Left ventricle myocardium inferior (tissue), 1 donor: ENCODE measurements around the gene APP. TPM values are rescaled to one million over a fixed set of nuclear protein-coding genes. Genes with fewer than 3 reads are reported as not detected.

ENCODE experiments used
- DNase-seq: peaks from one replicate; pipeline ENCODE4 v3.0.0-alpha.2; 2020
- H3K27ac ChIP-seq: fragments of 200-600 bp; replicated peaks from 2 replicates; pipeline ENCODE4 v1.8.0; 2021
- H3K27me3 ChIP-seq: fragments of 200-600 bp; 2 replicates; pipeline ENCODE4 v1.8.0; 2021; ENCODE audit warnings: low read depth
- H3K36me3 ChIP-seq: fragments of 200-600 bp; 2 replicates; pipeline ENCODE4 v1.8.0; 2021
- H3K4me1 ChIP-seq: fragments of 200-600 bp; 2 replicates; pipeline ENCODE4 v1.8.0; 2021
- H3K4me3 ChIP-seq: fragments of 200-600 bp; 2 replicates; pipeline ENCODE4 v1.8.0; 2021; ENCODE audit warnings: mild to moderate bottlenecking, moderate library complexity
- H3K9me3 ChIP-seq: fragments of 200-600 bp; replicated peaks from 2 replicates; pipeline ENCODE4 v1.8.0; 2021
- intact Hi-C: fragments of 100-400 bp; cut with micrococcal nuclease; formaldehyde crosslinking; loops from one replicate; pipeline ENCODE4 v1.11.0; 2022
- total RNA-seq: library from RNA; stranded (reverse); fragmentation: NEBNext Ultra II Directional; extraction: Animal tissue kit (Norgen Biotek cat#: 25700); gene quantifications from one replicate; pipeline ENCODE4 v1.2.1, GENCODE V29; 2021
- TF ChIP-seq, protein P1 (sequence below): fragments of 200-600 bp; IDR thresholded peaks from 2 replicates; pipeline ENCODE4 v1.8.0; 2021; ENCODE audit warnings: antibody characterized with exemption, mild to moderate bottlenecking, borderline replicate concordance
- donor health status: DM: no; HTN: yes; CAD: no; lungs with severe emphysema.

Gene APP
- total RNA-seq, 1 donor from 2014 or later, result 332 TPM

DNA sequence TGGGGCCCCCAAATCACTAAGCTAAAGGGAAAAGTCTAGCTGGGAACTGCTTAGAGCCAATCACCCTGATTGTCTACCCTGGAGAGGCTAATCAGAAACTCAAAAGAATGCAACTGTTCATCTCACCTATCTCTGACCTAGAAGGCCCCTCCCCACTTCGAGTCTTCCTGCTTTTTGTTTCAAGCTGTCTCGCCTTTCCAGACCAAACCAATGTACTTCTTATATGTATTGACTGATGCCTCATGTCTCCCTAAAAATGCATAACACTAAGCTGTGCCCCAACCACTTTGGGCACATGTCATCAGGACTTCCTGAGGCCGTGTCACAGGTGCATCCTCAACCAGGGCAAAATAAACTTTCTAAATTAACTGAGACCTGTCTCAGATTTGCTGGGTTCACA, 209.5 kb downstream of the APP start:
- intact Hi-C loops, result no loop called here

DNA sequence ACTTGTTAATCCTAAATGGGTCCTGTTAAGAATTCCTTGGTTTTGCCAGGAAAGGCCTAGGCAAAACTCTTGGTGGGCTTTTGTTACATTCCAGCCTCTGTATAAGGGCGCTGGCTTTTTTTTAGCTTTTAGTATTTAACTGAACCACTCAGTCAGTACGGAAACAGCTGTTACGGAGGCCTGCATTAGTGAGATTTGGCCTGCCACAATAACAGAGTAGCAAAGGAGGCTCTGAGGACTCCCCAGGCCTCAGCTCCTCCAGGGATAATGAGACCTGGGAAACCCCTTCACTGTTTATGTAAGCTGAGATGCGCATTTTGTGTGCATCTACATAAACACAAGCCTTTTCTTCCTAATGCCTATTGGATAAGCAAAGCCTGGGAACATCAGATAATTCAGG, 210.2 kb downstream of the APP start:
- Histone ChIP-seq H3K9me3 (no peaks in the 10 kb centered on the region), H3K27ac (peak overlapping the region; percentile 36), H3K27me3 (no peaks in the 10 kb centered on the region), H3K4me1 (peaks cover 29% of the 10 kb centered on the region), H3K4me3 (no peak overlapping the region), H3K36me3 (peaks cover 20% of the 10 kb centered on the region)
- intact Hi-C loops, result no loop called here
- no peak for DNase-seq
- TF ChIP-seq, protein P1, sequence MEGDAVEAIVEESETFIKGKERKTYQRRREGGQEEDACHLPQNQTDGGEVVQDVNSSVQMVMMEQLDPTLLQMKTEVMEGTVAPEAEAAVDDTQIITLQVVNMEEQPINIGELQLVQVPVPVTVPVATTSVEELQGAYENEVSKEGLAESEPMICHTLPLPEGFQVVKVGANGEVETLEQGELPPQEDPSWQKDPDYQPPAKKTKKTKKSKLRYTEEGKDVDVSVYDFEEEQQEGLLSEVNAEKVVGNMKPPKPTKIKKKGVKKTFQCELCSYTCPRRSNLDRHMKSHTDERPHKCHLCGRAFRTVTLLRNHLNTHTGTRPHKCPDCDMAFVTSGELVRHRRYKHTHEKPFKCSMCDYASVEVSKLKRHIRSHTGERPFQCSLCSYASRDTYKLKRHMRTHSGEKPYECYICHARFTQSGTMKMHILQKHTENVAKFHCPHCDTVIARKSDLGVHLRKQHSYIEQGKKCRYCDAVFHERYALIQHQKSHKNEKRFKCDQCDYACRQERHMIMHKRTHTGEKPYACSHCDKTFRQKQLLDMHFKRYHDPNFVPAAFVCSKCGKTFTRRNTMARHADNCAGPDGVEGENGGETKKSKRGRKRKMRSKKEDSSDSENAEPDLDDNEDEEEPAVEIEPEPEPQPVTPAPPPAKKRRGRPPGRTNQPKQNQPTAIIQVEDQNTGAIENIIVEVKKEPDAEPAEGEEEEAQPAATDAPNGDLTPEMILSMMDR, result no peak

More for the DNA sequence above, 209.5 kb downstream of the APP start:
- peaks cover 16% of the 10 kb centered on the region for H3K36me3 ChIP-seq
- TF ChIP-seq, protein P1, result no peak
- H3K27ac ChIP-seq, result peak overlapping the region; percentile 36
- no peaks in the 10 kb centered on the region for H3K27me3 ChIP-seq
- peaks cover 29% of the 10 kb centered on the region for H3K4me1 ChIP-seq
- H3K9me3 ChIP-seq, result no peaks in the 10 kb centered on the region
- H3K4me3 ChIP-seq, result no peak overlapping the region
- DNase-seq, result no peak

DNA sequence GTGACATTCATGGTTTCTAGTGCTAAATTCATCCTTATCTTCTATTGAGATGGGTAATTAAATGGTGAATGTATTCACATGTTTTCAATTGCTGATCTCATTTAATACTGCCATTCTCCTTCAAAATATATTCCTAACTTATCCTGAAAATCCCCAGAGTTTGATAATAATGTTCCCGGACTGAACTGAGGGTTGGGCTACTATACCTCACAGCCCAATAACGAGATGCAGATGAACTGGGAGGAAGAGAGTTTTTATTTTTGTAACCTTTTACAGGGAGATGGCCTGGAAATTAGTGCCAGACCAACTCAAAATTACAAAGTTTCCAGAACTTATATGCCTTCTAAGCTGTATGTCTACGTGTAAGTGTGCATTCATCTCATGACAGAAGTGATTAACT, 210.8 kb downstream of the APP start:
- TF ChIP-seq, protein P1, result no peak
- H3K27me3 ChIP-seq, result no peaks in the 10 kb centered on the region
- H3K4me1 ChIP-seq, result peaks cover 29% of the 10 kb centered on the region
- H3K27ac ChIP-seq, result no peak overlapping the region
- intact Hi-C loops, result no loop called here
- DNase-seq, result no peak
- H3K36me3 ChIP-seq, result peaks cover 25% of the 10 kb centered on the region
- H3K9me3 ChIP-seq, result no peaks in the 10 kb centered on the region
- no peak overlapping the region for H3K4me3 ChIP-seq

DNA sequence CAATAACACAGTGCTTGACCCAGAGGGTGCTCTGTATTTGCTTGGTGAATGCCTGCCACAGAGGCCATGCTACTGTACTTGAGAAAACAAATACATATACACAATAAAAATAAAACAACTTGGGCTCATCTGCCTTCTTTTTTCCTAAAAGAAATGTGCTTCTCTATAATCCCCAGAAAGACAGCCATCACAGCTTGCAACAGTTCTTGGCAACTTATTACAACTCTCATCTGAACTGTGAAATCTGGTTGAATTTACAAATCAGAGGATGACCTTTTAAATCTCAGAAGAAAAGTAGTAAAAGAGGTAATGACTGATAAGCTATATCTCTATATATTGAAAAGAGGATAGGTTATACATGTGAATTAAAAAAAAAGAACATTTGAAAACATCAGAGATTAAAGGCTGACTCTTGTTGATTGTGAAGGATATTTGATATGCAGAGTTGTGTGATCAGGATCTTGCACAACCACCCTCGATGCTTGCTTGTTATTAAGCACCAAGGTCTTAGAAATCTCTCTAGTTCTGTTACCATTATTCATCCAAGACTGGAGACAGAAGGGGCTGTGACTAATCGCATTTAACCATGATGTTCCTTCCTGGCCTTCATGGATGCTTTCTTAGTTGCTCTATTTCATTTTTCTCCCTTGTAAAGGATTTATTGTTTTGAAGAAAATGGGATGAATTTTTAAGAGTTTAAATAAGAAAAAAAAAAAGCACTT, 213.4 kb downstream of the APP start:
- TF ChIP-seq, protein P1, result no peak
- H3K4me1 ChIP-seq, result peaks cover 14% of the 10 kb centered on the region
- H3K27ac ChIP-seq, result peak overlapping the region; percentile 10
- intact Hi-C loops, result no loop called here
- no peaks in the 10 kb centered on the region for H3K9me3 ChIP-seq
- H3K36me3 ChIP-seq, result peaks cover 41% of the 10 kb centered on the region
- no peak for DNase-seq
- no peaks in the 10 kb centered on the region for H3K27me3 ChIP-seq
- H3K4me3 ChIP-seq, result no peak overlapping the region

DNA sequence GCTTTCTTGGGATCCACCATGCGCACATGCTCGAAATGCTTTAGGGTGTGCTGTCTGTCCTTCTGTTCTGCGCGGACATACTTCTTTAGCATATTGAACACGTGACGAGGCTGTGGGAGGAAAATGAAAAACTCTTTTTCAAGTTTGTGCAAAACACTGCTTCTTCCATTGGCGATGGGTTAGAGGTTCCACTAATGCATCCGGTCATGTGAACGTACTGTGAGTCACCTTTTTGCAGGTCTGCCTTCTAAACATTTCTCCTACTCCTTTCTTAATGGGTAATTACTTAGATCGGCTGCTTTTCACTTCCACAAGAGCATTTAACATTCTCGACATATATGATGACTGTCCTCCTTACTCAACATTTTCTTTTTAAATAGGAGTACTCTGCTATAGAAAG, 214.9 kb downstream of the APP start:
- H3K27me3 ChIP-seq, result no peaks in the 10 kb centered on the region
- DNase-seq, result no peak
- no peaks in the 10 kb centered on the region for H3K9me3 ChIP-seq
- H3K36me3 ChIP-seq, result peaks cover 48% of the 10 kb centered on the region
- TF ChIP-seq, protein P1, result no peak
- H3K27ac ChIP-seq, result no peak overlapping the region
- H3K4me3 ChIP-seq, result no peak overlapping the region
- peaks cover 7% of the 10 kb centered on the region for H3K4me1 ChIP-seq
- intact Hi-C loops, result no loop called here
